ENCODE measurements around the gene SLC4A2.
A peak's percentile ranks its signal among the peaks of the same experiment; 100 is the strongest.

- TF ChIP-seq POLR2AphosphoS5 (IDR thresholded peaks at IDR 0.05; ENCODE audit: low read depth) (no peak), CTCF (IDR thresholded peaks at IDR 0.05; ENCODE audit: insufficient read depth, low read length) (peak; percentile 99), REST (IDR thresholded peaks at IDR 0.05; ENCODE audit: insufficient replicate concordance, low read depth) (no peak), SPI1 (IDR thresholded peaks at IDR 0.05; ENCODE audit: borderline replicate concordance, low read depth) (no peak)
These were observed 64.6 kb downstream of the SLC4A2 start for GRCh38 chr7:151123822-151124464.
